Measurements from ENCODE around the gene CLIP1. TPM values are rescaled to one million over a fixed set of nuclear protein-coding genes. Genes with fewer than 3 reads are reported as not detected.

The CLIP1 gene
- total RNA-seq, 1 experiment from 2014 or later, result 62.2 TPM

DNA sequence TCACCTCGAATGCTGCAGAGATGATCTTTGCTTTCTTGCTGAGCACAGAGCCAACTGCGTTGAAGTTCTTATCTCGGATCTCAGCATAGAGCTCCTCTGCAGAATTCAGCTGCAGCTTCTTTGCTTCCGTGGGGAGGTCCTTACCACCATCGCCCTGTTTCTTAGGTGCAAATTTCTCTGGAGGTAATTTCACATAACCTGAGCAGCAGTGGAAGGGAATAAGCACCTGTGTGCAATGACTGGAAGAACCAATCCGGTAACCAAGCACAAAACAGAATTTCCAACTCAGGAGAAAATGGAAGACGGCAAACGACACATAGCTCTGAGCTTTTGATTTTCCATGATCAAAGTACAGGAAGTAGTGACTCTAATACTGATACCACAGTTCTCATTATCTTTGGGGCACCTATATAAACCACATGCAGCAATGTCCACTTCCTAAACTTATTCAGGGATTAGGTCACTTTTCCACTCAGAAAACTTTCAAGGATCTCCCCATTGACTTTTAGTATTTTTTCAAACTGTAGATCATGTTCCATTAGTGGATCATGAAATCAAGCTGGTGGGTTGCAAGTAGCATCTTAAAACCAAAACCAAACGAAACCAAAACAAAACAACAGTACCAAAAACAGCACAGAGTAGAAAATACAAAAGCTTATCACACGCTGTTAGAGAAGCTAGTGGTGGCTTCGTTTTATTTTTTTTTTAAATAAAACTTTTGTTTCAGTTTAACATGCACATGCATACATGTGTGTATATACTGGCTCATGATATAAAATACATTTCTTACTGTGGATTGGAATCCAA is 177.7 kb downstream of the CLIP1 start:
- TF ChIP-seq EZH2 (IDR thresholded peaks at IDR 0.05; ENCODE audit: borderline replicate concordance, low read depth, low read length, poor library complexity, severe bottlenecking) (no peak), CTCF (conservative IDR thresholded peaks at IDR 0.05; ENCODE audit: low read depth, low read length) (no peak)

DNA sequence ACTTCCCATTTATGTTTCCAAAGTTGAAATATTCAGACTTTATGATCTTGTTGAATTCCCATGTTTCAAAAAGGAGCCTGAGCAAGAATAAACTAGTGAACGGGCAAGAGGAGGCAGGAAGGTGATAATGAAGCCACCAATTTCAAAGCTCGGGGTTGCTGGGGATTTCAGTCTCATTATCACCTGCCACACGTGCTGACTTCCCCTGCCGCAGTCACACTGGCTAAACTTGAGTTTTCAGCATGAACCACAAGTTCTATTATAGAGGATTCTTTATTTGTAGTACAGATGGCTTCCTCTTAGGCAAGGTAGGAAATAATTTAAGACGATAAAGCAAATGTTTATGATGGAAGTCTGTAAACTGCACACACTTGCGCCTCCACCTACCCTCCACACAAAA is 178.5 kb downstream of the CLIP1 start:
- no peak overlapping the region for H3K27ac ChIP-seq (ENCODE audit: low read depth, low read length, poor library complexity, severe bottlenecking)
- H3K9me3 ChIP-seq (ENCODE audit: low read depth, low read length, poor library complexity, severe bottlenecking), result no peaks in the 10 kb centered on the region
- H3K36me3 ChIP-seq (ENCODE audit: insufficient read depth, low read length, poor library complexity, severe bottlenecking), result no peaks in the 10 kb centered on the region
- H3K27me3 ChIP-seq (replicated peaks; ENCODE audit: insufficient read depth, low read depth, low read length, poor library complexity), result no peaks in the 10 kb centered on the region
- no peak for TF ChIP-seq EZH2 (IDR thresholded peaks at IDR 0.05; ENCODE audit: borderline replicate concordance, low read depth, low read length, poor library complexity, severe bottlenecking)
- TF ChIP-seq CTCF (conservative IDR thresholded peaks at IDR 0.05; ENCODE audit: low read depth, low read length), result no peak
- intact Hi-C loops (cut with micrococcal nuclease; ENCODE audit: unreplicated experiment), result no loop called here
- DNase-seq (ENCODE audit: low spot score), result no peak
- no peak overlapping the region for H3K4me3 ChIP-seq (ENCODE audit: low read depth, low read length, poor library complexity, severe bottlenecking)
- no peaks in the 10 kb centered on the region for H3K4me1 ChIP-seq (ENCODE audit: insufficient read depth, low read length, poor library complexity, severe bottlenecking)
- CTCF ChIA-PET, result no interaction called here
- no TSS peak for BruUV-seq (replicated peaks)
- POLR2A ChIA-PET (ENCODE audit: low non-redundant PET), result no interaction called here

More for the DNA sequence above, 177.7 kb downstream of the CLIP1 start:
- Histone ChIP-seq H3K27ac (ENCODE audit: low read depth, low read length, poor library complexity, severe bottlenecking) (no peak overlapping the region), H3K27me3 (replicated peaks; ENCODE audit: insufficient read depth, low read depth, low read length, poor library complexity) (no peaks in the 10 kb centered on the region), H3K4me1 (ENCODE audit: insufficient read depth, low read length, poor library complexity, severe bottlenecking) (no peaks in the 10 kb centered on the region), H3K4me3 (ENCODE audit: low read depth, low read length, poor library complexity, severe bottlenecking) (no peak overlapping the region), H3K36me3 (ENCODE audit: insufficient read depth, low read length, poor library complexity, severe bottlenecking) (no peaks in the 10 kb centered on the region), H3K9me3 (ENCODE audit: low read depth, low read length, poor library complexity, severe bottlenecking) (no peaks in the 10 kb centered on the region)
- CTCF ChIA-PET, result no interaction called here
- POLR2A ChIA-PET (ENCODE audit: low non-redundant PET), result no interaction called here
- no peak for DNase-seq (ENCODE audit: low spot score)
- intact Hi-C loops (cut with micrococcal nuclease; ENCODE audit: unreplicated experiment), result no loop called here
- BruUV-seq (replicated peaks), result no TSS peak

DNA sequence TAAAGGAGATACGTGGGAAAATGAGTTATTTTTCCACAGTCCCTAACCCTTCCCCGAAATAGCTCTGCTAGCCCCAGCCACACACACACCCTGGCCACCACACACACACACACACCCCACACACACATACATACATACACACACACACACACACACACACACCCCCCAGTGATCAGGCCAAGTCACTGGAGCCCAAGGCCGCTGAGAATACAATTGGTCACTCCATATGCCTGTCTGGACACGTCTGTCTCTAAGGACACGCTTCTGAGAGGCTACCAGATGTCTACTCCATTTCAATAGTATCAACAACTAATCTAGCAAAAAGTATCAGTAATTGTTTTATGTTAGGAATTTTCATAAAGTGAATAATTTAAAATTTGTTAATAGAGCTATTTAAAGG is 183.6 kb downstream of the CLIP1 start:
- Histone ChIP-seq H3K9me3 (ENCODE audit: low read depth, low read length, poor library complexity, severe bottlenecking) (no peaks in the 10 kb centered on the region), H3K4me1 (ENCODE audit: insufficient read depth, low read length, poor library complexity, severe bottlenecking) (no peaks in the 10 kb centered on the region), H3K27ac (ENCODE audit: low read depth, low read length, poor library complexity, severe bottlenecking) (no peak overlapping the region), H3K36me3 (ENCODE audit: insufficient read depth, low read length, poor library complexity, severe bottlenecking) (no peaks in the 10 kb centered on the region), H3K27me3 (replicated peaks; ENCODE audit: insufficient read depth, low read depth, low read length, poor library complexity) (no peaks in the 10 kb centered on the region), H3K4me3 (ENCODE audit: low read depth, low read length, poor library complexity, severe bottlenecking) (no peak overlapping the region)
- BruUV-seq (replicated peaks), result no TSS peak
- no peak for TF ChIP-seq CTCF (conservative IDR thresholded peaks at IDR 0.05; ENCODE audit: low read depth, low read length)
- no peak for TF ChIP-seq EZH2 (IDR thresholded peaks at IDR 0.05; ENCODE audit: borderline replicate concordance, low read depth, low read length, poor library complexity, severe bottlenecking)
- POLR2A ChIA-PET (ENCODE audit: low non-redundant PET), result no interaction called here
- CTCF ChIA-PET, result no interaction called here
- no peak for DNase-seq (ENCODE audit: low spot score)
- intact Hi-C loops (cut with micrococcal nuclease; ENCODE audit: unreplicated experiment), result no loop called here

All from A673 (cell line).